Measurements from ENCODE around the gene PHACTR4. TPM values are rescaled to one million over a fixed set of nuclear protein-coding genes. Genes with fewer than 3 reads are reported as not detected.
"Not testable (repeated sequence)": the region's sequence is repeated elsewhere in the genome, so short reads cannot be mapped to it uniquely, and the experiment has no call there.

PHACTR4 gene
- total RNA-seq, 1 experiment from 2014 or later, result 19.7 TPM

DNA sequence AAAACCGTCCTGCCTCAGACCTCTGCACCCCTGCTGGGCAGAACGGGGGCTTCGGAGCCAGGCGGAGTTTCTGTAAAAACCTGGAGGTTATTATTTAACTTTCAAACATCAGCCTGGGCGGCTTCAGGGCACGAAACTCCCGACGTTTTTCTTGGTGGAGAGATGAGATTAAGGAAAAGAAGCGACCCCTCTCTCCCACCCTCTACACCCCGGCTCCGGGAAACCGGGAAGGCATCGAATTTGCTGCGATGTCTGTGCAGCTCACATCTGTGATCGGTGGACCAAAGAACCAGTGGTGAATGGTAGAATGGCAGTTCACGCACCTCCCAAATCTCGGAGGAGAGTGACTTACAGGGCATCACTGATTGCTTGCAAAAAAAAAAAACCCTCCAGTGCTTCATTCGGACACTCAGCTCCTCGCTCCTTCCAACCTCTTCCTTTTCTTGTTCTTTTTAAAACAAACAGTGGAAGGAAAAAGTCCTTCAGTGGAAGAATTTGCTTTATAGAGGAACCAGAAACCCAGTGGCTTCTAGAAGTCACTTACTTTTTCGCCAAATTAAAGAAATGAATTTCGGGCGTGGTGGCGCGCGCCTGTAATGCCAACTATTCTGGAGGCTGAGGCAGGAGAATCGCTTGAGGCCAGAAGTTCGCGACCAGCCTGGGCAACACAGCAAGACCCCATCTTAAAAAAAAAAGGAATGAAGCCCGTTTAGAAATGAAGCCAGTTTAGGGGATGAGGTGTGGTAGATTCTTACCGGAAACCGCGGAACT, 884 bp downstream of the PHACTR4 start:
- peak; percentile 68 for DNase-seq (ENCODE audit: low read depth)

DNA sequence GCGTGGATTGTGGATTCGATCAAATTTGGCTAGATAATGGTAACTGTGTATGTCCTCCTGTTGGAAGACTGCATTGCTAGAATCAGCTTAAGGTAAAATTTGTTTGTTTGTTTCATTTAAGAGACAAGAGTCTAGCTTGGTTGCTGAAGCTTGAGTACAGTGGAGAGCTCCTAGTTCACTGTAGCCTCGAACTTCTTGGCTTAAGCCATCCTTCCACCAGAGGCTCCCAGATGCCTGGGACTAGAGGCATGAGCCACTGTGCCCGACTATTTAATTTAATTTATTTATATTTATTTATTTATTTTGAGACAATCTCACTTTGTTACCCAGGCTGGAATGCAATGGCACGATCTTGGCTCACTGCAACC, 1.5 kb downstream of the PHACTR4 start:
- DNase-seq (ENCODE audit: low read depth), result no peak

DNA sequence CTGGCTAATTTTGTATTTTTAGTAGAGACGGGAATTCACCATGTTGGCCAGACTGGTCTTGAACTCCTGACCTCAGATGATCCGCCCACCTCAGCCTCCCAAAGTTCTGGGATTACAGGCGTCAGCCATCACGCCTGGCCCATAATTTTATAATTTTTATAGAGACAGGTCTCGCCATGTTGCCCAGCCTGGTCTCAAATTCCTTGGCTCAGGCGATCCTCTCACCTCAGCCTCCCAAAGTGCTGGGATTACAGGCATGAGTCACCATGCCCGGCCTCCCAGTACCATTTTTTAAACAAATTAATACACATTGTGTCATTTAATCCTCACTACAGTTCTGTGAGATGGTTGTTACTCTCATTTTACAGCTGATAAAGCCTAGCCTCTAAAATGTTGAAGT, 3.9 kb downstream of the PHACTR4 start:
- not testable (repeated sequence) for DNase-seq (ENCODE audit: low read depth)

DNA sequence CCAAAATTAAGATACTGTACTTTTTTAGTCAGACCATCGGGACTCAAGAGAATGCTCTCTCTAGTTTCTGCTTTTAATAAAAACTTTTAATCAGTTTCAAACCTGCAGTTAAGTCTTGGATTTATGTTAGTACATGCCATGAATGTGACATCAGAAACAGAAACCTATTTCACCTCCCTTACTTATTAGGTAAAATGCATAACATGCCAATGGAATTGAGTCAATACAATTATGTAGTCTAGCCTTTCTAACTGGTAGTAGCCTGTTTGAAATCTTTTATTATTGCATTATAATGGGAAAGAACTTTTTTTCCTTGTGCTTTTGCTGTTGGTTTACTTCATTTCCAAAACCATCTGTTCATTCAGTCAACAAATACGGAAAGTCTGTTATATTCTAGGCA, 4.8 kb downstream of the PHACTR4 start:
- no peak for DNase-seq (ENCODE audit: low read depth)

DNA sequence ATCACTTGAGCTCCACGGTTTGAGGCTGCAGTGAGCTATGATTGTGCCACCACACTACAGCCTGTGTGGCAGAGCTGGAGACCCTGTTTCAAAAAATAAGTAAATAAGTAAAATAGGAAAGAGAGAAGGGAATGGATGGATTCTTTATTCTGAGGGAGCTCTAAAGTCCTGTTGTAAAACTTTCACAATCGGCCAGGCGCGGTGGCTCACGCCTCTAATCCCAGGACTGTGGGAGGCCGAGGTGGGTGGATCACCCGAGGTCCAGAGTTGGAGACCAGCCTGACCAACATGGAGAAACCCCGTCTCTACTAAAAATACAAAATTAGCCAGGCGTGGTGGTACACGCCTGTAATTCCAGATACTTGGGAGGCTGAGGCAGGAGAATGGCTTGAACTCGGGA, 6.1 kb downstream of the PHACTR4 start:
- DNase-seq (ENCODE audit: low read depth), result not testable (repeated sequence)

DNA sequence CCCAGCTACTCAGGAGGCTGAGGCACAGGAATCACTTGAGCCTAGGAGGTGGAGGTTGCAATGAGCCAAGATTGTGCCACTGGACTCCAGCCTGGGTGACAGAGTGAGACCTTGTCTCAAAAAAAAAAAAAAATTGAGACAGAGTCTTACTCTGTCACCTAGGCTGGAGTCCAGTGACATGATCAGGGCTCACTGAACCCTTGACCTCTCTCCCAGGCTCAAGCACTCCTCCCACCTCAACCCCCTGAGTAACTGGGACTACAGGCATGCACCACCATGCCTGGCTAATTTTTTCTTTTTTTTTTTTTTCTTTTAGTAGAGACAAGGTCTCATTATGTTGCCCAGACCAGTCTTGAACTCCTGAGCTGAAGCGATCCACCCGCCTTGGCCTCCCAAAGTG, 6.7 kb downstream of the PHACTR4 start:
- DNase-seq (ENCODE audit: low read depth), result not testable (repeated sequence)

DNA sequence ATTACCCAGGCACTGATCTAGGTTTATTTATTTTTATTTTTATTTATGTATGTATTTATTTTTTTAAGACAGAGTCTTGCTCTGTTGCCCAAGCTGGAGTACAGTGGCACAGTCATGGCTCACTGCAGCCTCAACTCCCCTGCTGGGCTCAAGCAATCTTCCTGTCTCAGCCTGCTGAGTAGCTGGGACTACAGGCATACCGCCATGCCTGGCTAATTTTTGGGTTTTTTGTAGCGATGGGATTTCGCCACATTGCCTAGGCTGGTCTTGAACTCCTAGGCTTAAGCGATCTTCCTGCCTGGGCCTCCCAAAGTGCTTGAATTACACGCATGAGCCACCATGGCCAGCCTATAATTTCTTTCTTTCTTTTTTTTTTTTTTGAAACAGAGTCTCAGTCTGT, 9.4 kb downstream of the PHACTR4 start:
- DNase-seq (ENCODE audit: low read depth), result no peak

DNA sequence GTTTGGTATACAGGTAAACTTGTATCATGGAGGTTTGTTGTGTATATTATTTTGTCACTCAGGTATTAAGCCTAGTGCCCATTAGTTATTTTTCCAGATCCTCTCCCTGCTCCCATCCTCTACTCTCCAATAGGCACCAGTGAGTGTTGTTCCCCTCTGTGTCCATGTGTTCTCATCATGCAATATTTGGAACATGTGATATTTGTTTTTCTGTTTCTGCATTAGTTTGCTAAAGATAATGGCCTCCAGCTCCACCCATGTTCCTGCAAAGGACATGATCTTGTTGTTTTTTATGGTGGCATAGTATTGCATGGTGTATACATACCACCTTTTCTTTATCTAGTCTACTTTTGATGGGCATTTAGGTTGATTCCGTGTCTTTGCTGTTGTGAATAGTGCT, 10.9 kb downstream of the PHACTR4 start:
- DNase-seq (ENCODE audit: low read depth), result no peak

DNA sequence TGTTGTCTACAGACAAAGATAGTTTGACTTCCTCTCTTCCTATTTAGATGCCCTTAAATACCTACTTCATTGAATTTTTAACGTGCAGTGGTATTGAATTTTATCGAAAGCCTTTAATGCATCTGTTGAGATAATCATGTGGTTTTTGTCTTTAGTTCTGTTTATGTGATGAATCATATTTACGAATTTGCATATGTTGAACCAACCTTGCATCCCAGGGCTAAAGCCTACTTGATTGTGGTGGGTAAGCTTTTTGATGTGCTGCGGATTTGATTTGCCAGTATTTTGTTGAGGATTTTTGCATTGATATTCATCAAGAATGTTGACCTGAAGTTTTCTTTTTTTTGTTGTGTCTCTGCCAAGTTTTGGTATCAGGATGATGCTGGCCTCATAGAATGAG, 14.2 kb downstream of the PHACTR4 start:
- DNase-seq (ENCODE audit: low read depth), result not testable (repeated sequence)

DNA sequence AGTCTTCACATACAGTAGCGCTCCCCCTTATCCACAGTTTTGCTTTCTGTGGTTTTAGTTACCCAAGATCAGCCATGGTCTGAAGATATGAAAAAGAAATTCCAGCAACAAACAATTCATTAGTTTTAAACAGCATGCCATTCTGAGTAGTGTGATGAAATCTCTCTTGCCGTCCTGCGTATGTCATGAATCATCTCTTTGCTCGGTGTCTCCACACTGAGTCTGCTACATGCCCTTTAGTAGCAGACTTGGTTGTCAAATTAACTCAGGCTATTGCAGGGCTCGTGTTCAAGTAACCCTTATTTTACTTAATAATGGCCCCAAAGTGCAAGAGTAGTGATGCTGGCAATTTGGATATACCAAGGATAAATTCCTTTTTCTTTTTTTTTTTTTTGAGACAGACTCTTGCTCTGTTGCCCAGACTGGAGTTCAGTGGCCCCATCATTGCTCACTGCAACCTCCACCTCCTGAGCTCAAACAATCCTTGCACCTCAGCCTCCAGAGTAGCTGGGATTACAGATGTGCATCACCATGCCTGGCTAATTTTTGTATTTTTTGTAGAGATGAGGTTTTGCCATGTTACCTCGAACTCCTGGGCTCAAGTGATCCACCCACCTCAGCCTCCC, 22.6 kb downstream of the PHACTR4 start:
- peak; percentile 81 for DNase-seq (ENCODE audit: low read depth)

DNA sequence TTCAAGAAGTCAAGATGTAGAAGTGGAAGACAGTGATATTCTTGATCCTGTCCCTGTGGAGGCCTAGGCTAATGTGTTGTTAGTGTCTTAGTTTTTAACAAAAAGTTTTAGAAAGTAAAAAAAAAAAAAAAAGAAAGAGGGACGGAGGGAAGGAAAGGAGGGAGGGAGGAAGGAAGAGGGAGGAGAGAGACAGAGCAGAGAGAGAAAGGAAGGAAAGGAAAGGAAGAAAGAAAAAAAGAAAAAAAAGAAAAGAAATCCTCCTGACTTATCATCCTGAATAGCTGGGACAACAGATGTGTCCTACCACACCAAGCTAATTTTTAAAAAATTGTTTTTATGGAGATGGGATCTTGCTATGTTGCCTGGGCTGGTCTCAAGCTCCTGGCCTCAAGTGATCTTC, 24.6 kb downstream of the PHACTR4 start:
- DNase-seq (ENCODE audit: low read depth), result no peak

DNA sequence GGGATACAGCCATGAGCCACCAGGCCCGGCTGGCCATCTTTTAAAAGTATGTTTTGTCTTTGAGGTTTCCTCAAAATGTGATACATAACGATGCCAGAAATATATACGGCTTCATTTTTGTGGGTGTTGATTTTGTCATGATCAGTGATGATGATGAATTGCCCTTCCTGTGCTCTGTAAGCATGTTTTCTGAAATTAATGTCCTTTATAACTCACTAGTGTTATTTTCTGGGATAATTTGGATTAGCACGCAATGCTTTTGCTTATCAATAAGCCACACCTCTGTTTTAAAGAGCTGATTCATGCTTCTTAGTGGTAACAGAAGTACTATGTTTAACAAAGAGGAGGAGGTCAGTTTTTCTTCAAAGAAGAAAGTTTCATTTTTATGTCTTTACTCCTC, 25.6 kb downstream of the PHACTR4 start:
- no peak for DNase-seq (ENCODE audit: low read depth)

DNA sequence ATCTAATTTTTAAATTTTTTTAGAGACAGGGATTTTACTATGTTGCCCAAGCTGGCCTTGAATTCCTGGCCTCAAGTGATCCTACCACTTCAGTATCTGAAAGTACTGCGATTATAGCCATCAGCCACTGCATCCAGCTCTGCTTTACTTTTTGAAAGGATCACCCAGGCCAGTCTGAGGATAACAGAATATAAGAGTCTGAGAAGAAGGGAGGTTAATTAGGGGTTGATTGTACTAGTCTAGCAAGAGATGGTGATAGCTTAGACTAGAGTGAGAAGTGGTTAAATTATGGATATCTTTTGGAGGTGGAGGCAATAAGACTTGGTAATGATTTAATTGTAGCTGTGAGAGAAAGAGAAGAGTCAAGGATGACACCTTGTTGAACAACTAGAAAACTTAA, 32.2 kb downstream of the PHACTR4 start:
- no peak for DNase-seq (ENCODE audit: low read depth)

DNA sequence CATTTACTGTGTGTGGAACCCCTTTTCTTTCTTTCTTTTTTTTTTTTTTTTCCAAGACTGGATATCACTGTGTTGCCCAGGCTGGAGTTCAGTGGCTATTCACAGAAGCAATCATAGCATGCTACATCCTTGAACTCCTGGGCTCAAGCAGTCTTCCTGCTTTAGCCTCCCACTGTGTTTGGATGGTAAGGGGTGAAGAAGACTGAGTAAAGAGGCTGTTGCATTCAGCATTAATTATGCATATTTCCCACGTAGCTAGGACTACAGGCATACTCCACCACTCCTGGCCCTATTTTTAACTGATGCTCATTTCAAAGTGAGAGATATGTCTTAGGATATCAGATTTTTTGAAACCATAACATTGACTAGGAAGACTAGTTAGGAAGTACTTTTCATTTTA, 39.5 kb downstream of the PHACTR4 start:
- no peak for DNase-seq (ENCODE audit: low read depth)

DNA sequence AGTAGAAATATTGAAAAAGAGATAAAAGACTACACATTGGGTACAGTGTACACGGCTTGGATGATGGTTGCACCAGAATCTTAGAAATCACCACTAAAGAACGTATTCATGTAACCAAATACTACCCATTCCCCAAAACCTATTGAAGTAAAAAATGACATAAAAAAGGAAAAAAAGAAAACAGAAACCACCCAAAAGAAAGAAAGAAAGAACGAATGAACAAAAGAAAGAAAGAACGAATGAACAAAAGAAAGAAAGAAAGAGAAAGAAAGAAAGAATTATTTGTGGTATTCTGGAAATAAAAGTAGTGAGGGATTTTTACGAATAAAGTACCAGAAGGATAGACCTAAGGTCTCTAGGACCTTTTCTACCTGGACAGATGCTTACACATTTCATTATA, 42.1 kb downstream of the PHACTR4 start:
- DNase-seq (ENCODE audit: low read depth), result no peak

DNA sequence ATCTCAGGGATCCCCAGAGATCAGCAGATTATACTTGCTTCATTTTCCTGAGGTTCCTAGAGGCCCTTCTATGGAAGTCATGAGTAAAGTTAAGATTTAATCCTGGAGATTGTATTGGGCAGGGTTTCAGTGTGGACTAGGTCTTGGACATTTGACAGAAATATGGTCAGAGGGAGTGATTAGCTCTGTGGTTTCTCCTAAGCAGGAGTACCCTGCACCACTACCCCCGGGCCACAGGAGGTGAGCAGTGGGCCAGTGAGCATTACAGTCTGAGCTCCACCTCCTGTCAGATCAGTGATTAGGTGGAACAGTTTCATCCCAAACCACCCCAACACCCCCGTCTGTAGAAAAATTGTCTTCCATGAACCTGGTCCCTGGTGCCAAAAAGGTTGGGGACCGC, 43.2 kb downstream of the PHACTR4 start:
- no peak for DNase-seq (ENCODE audit: low read depth)

DNA sequence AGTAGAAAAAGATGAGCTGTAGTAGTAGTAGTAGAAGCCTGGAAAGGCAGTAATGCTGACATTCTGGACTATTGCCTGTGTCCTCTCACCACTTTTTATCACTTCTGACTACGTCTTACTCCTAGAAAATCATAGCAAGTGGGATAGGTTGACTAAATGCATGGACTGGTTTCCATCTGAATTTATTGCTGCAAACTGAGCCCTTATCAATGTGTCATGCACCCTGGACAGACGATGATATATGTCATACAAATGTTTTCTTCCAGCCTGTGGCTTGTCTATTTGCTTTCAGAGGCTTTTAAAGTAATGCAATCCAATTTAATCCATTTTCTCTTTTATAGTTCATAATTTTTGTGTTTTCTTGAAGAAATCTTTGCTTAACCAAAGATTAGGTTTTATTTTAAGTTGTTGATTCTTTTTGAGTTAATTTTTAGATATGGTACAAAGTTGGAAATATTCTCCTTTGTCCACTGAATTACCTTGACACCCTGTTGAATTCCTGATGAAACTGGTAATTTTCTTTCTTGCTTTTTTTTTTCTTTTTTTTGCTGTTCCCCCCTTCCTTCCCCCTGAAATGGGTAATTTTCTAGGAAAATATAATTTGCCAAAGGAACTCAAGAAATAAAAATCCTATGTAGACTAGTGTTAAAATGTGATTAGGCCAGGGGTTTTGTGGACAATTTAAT, 47.1 kb downstream of the PHACTR4 start:
- peak; percentile 53 for DNase-seq (ENCODE audit: low read depth)

DNA sequence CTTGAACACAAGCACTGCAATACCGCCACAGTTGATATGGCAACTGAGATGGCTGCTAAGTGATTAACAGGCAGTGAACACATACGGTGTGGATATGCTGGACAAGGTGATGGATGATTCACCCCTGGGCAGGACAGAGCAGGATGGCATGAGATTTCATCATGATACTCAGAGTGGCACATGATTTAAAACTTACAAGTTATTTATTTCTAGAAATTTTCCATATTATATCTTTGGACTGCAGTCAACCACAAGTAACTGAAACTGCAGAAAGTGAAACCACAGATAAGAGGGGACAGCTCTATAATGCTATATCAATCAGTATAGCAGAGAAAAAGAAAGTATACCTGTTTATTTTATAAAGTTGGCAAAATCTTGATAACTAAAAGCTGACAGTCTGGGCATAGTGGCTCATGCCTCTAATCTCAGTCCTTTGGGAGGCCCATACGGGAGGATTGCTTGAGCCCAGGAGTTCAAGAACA, 47.9 kb downstream of the PHACTR4 start:
- DNase-seq (ENCODE audit: low read depth), result peak; percentile 84

DNA sequence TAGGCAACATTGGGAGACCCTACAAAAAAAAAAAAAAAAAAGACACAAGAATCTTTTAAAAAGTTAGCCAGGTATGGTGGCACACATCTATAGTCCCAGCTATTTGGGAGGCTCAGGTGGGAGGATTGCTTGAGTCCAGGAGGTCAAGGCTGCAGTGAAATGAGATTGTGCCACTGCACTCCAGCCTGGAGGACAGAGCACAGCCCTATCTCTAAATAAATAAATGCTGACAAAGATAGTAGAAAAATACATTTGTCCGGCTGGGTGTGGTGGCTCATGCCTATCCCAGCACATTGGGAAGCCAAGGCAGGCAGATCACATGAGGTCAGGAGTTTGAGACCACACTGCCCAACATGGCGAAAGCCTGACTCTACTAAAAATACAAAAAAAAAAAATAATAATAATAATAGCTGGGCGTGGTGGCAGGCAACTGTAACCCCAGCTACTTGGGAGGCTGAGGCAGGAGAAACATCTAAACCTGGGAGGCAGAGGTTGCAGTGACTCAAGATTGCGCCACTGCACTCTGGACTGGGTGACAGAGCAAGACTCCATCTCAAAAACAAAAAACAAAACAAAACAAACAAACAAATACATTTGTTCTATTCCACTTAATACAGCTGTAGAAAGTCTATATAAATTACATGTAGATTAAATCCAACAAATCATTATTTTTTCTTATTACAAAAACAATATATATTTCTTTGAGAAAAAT, 48.5 kb downstream of the PHACTR4 start:
- DNase-seq (ENCODE audit: low read depth), result no peak

DNA sequence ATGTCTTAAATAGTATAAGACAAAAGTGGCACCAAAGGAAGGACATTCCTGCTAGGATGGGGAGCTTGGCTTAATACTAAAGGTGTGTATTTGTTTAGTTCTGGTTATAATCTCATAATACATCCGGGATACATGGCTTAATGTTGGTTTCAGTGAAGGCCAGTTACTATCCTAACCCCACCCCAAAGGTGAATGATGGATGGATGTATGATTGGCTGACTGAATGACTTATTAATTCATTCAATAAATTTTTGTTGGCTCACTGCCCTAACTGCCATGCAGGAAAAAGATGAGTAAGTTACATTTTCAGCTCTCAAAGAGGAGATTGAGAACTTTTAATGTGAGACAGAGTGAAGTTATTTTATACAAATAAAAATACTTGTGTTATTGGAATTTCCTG, 52.2 kb downstream of the PHACTR4 start:
- no peak for DNase-seq (ENCODE audit: low read depth)

DNA sequence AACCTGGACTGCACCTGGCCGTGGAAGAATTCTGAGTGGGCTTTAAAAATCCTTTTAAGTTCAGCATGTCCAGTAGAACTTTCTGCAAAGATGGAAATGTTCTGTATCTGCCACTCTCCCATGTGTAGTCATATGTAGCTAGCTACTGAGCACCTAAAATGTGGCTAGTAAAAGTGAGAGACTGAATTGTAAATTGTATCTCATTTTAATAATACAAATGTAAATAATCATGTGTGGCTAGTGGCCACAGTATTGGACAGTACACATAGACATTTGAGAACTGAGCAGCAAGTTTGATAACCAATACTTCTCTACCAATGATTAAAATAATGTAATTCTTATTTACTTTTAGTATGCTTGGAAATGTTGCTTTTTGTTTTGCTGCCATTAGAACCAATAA, 57.3 kb downstream of the PHACTR4 start:
- no peak for DNase-seq (ENCODE audit: low read depth)

DNA sequence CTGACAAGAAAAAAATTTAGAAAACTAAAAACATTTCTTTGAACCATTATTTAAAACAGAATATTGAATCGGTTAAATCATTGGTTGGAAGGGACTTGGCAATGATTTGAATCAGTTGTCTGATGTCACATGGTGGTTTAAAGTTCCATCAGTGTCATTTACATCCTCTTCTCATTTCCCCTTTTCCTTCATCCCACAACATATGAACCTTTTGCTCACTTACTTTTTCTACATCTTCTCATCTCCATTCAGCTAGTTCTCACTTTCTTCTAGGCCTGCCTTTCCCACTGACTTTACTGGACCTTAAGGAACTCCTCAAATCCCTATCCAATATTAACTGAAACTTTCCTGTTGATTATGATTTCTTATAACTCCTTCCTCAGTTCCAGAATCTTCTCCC, 58.5 kb downstream of the PHACTR4 start:
- no peak for DNase-seq (ENCODE audit: low read depth)

Data from LHCN-M2 (cell line).